Trophoblast cell (in vitro differentiated cells and primary cell): ENCODE measurements around the gene EPS15.

Experiments used
- DNase-seq, 2 donors: peaks; one replicate each; pipeline ENCODE4 v3.0.0-alpha.2; 2016
- H2AFZ ChIP-seq: 2 replicates; pipeline ENCODE4 v1.6.1; 2013; ENCODE audit warnings: low read length, moderate library complexity, mild to moderate bottlenecking; ENCODE audit not compliant: insufficient read depth, poor library complexity
- H2AK5ac ChIP-seq: 2 replicates; pipeline ENCODE4 v1.6.1; 2013; ENCODE audit warnings: mild to moderate bottlenecking, low read length
- H2BK120ac ChIP-seq: 2 replicates; pipeline ENCODE4 v1.6.1; 2013; ENCODE audit warnings: low read length, mild to moderate bottlenecking, moderate library complexity; ENCODE audit not compliant: insufficient read depth, poor library complexity
- H2BK12ac ChIP-seq: 2 replicates; pipeline ENCODE4 v1.6.1; 2013; ENCODE audit warnings: mild to moderate bottlenecking, low read length, moderate library complexity
- H2BK5ac ChIP-seq: 2 replicates; pipeline ENCODE4 v1.6.1; 2013; ENCODE audit warnings: low read length, low read depth, moderate library complexity, mild to moderate bottlenecking; ENCODE audit not compliant: poor library complexity
- H3K14ac ChIP-seq: 2 replicates; pipeline ENCODE4 v1.6.1; 2013; ENCODE audit warnings: mild to moderate bottlenecking, low read length
- H3K18ac ChIP-seq: 2 replicates; pipeline ENCODE4 v1.6.1; 2013; ENCODE audit warnings: mild to moderate bottlenecking, low read length
- H3K23ac ChIP-seq: 2 replicates; pipeline ENCODE4 v1.6.1; 2013; ENCODE audit warnings: low read length
- H3K27ac ChIP-seq: 2 replicates; pipeline ENCODE4 v1.5.1; 2013; ENCODE audit warnings: low read depth, mild to moderate bottlenecking, inconsistent platforms, low read length, moderate library complexity
- H3K27me3 ChIP-seq: 2 replicates; pipeline ENCODE4 v1.6.1; 2013; ENCODE audit warnings: inconsistent platforms, mild to moderate bottlenecking, low read length, moderate library complexity; ENCODE audit not compliant: insufficient read depth
- H3K36me3 ChIP-seq, 2 experiments: 1 replicate in 1 of 2; 2 replicates in 1 of 2; pipeline ENCODE4 v1.6.1; 2013; ENCODE audit warnings: low read length in 2 of 2, mild to moderate bottlenecking in 2 of 2, moderate library complexity in 1 of 2; ENCODE audit not compliant: insufficient read depth in 2 of 2, control insufficient read depth in 1 of 2
- H3K4ac ChIP-seq: 2 replicates; pipeline ENCODE4 v1.6.1; 2013; ENCODE audit warnings: low read depth, mild to moderate bottlenecking, low read length, moderate library complexity
- H3K4me1 ChIP-seq, 2 experiments: 1 replicate in 1 of 2; 2 replicates in 1 of 2; pipeline ENCODE4 v1.6.1; 2013; ENCODE audit warnings: low read length in 2 of 2, mild to moderate bottlenecking in 2 of 2, moderate library complexity in 1 of 2; ENCODE audit not compliant: insufficient read depth in 2 of 2, control insufficient read depth in 1 of 2
- H3K4me2 ChIP-seq: 2 replicates; pipeline ENCODE4 v1.6.1; 2013; ENCODE audit warnings: inconsistent platforms, mild to moderate bottlenecking, low read length, moderate library complexity
- H3K4me3 ChIP-seq: 2 replicates; pipeline ENCODE4 v1.5.1; 2013; ENCODE audit warnings: mild to moderate bottlenecking, low read depth, low read length, inconsistent platforms
- H3K79me1 ChIP-seq: one replicate; pipeline ENCODE4 v1.6.1; 2013; ENCODE audit warnings: low read length
- H3K79me2 ChIP-seq: 2 replicates; pipeline ENCODE4 v1.6.1; 2013; ENCODE audit warnings: low read length, mild to moderate bottlenecking; ENCODE audit not compliant: control insufficient read depth, insufficient read depth, poor library complexity
- H3K9ac ChIP-seq: 2 replicates; pipeline ENCODE4 v1.6.1; 2013; ENCODE audit warnings: mild to moderate bottlenecking, low read length
- H3K9me3 ChIP-seq: 2 replicates; pipeline ENCODE4 v1.6.1; 2013; ENCODE audit warnings: low read depth, mild to moderate bottlenecking, control low read depth, inconsistent platforms, low read length; ENCODE audit not compliant: insufficient read depth
- H4K12ac ChIP-seq: 2 replicates; pipeline ENCODE4 v1.6.1; 2013; ENCODE audit warnings: low read depth, mild to moderate bottlenecking, low read length, moderate library complexity
- H4K8ac ChIP-seq: 2 replicates; pipeline ENCODE4 v1.6.1; 2013; ENCODE audit warnings: low read depth, mild to moderate bottlenecking, low read length, moderate library complexity
- H4K91ac ChIP-seq: one replicate; pipeline ENCODE4 v1.6.1; 2013; ENCODE audit warnings: low read depth, mild to moderate bottlenecking, low read length, moderate library complexity
- WGBS: extraction: QIAGEN DNeasy Blood & Tissue Kit; methylation state at CpG from one replicate; pipeline ENCODE4 v1.1.7; 2013; ENCODE audit warnings: missing lambda C conversion rate; ENCODE audit not compliant: insufficient read length, insufficient coverage; ENCODE audit errors: extremely low coverage; 5-methylcytosine and 5-hydroxymethylcytosine counted together

The EPS15 gene

DNA sequence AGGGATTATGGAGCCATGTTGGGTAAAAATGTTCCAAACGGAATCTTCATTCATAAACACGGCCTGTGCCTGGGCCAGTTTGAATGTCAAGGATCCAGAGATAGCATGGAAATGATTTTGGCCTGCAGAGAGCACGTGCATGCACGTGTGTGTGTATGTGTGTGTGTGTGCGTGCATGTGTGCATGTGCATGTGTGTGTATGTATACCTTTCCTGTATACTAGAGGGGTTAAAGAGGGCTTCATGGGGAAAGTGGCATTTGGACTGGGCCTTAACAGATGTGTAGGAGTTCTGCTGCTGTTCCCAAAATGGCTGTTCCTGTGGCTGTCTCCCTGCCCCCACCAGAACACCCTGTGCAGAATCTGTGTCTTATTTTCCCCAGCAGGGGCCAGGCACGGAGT, 210.4 kb downstream of the EPS15 start:
- no peaks in the 10 kb centered on the region for H3K27me3 ChIP-seq
- no peak overlapping the region for H3K27ac ChIP-seq
- no peak overlapping the region for H2AK5ac ChIP-seq
- no peak overlapping the region for H4K12ac ChIP-seq
- H3K79me2 ChIP-seq = no peaks in the 10 kb centered on the region
- no peak overlapping the region for H3K4ac ChIP-seq
- H3K9me3 ChIP-seq = no peaks in the 10 kb centered on the region
- peaks cover 0 to 3% of the 10 kb centered on the region in 2 experiments for H3K4me1 ChIP-seq
- H2BK12ac ChIP-seq = no peak overlapping the region
- no peak overlapping the region for H2BK120ac ChIP-seq
- H3K14ac ChIP-seq = no peak overlapping the region
- no CpG with 5 or more reads among the region's 6 CpGs for WGBS
- H3K23ac ChIP-seq = no peak overlapping the region
- H2BK5ac ChIP-seq = no peak overlapping the region
- DNase-seq = no peak
- H4K8ac ChIP-seq = no peak overlapping the region
- H3K79me1 ChIP-seq = no peaks in the 10 kb centered on the region
- H4K91ac ChIP-seq = no peak overlapping the region
- peaks cover 0 to 2% of the 10 kb centered on the region in 2 experiments for H3K36me3 ChIP-seq
- H2AFZ ChIP-seq = no peak overlapping the region
- H3K18ac ChIP-seq = no peak overlapping the region
- H3K9ac ChIP-seq = no peak overlapping the region
- no peak overlapping the region for H3K4me2 ChIP-seq
- H3K4me3 ChIP-seq = no peak overlapping the region

DNA sequence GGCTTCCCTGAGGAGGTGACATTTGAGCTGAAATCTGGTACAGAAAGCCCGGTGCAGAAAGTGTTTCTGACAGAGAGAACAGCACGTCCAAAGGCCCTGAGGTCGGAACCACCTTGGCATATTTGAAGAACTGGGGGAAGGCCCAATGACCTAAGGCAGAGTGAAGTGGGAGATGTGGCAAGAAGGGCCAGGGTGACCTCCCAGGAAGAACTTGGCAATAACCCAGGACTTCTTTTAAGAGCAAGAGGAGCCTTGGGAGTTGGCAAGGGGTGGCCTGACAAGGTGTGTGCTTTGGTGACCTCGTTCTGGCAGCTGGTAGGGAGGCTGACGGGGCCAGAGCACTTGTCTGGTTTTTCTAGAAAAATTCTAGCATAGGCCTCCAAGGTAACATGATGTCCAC, 212.1 kb downstream of the EPS15 start:
- Histone ChIP-seq H3K79me1 (no peaks in the 10 kb centered on the region), H3K4me1 (peaks cover 0 to 3% of the 10 kb centered on the region in 2 experiments), H3K18ac (no peak overlapping the region), H2BK12ac (no peak overlapping the region), H4K12ac (no peak overlapping the region), H2AK5ac (no peak overlapping the region), H3K4me2 (no peak overlapping the region), H3K4me3 (no peak overlapping the region), H3K9me3 (no peaks in the 10 kb centered on the region), H3K9ac (no peak overlapping the region), H3K27me3 (no peaks in the 10 kb centered on the region), H2BK120ac (no peak overlapping the region), H4K91ac (no peak overlapping the region), H3K79me2 (no peaks in the 10 kb centered on the region), H2BK5ac (no peak overlapping the region), H3K23ac (no peak overlapping the region), H2AFZ (no peak overlapping the region), H3K36me3 (peaks cover 0 to 2% of the 10 kb centered on the region in 2 experiments), H3K27ac (no peak overlapping the region), H4K8ac (no peak overlapping the region), H3K14ac (no peak overlapping the region), H3K4ac (no peak overlapping the region)
- no CpG with 5 or more reads among the region's 5 CpGs for WGBS
- no peak for DNase-seq

DNA sequence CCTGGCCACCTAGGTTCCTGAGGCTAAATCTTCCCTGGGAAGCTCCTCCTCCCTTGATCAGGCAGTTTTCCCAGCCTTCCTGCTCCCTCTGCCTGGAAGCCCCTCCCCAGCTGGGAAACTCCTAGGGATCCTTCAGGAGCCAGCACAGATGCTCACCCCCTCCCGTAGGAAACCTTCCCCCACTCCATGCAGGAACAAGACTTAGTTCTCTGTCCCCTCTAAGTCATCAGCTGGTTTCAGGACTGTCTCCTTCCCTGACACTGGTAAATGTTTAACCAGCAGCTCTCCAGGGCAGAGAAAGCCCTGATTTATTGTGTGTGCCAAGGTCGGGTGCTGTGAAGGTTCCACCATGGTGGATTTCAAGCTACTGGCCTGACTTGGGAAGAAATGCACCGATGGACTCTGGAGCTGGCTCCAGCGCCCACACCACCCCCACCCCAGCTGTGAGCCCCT, 213.7 kb downstream of the EPS15 start:
- Histone ChIP-seq H3K36me3 (no peaks in the 10 kb centered on the region), H3K18ac (no peak overlapping the region), H3K4me1 (peaks cover 0 to 3% of the 10 kb centered on the region in 2 experiments), H2AFZ (no peak overlapping the region), H3K27me3 (no peaks in the 10 kb centered on the region), H3K4me3 (no peak overlapping the region), H3K9ac (no peak overlapping the region), H3K9me3 (peaks cover 2% of the 10 kb centered on the region), H3K27ac (no peak overlapping the region), H4K8ac (no peak overlapping the region), H3K4me2 (no peak overlapping the region), H3K14ac (no peak overlapping the region), H2AK5ac (no peak overlapping the region), H2BK120ac (no peak overlapping the region), H3K23ac (no peak overlapping the region), H4K91ac (no peak overlapping the region), H3K79me2 (no peaks in the 10 kb centered on the region), H3K4ac (no peak overlapping the region), H2BK5ac (no peak overlapping the region), H2BK12ac (no peak overlapping the region), H3K79me1 (no peaks in the 10 kb centered on the region), H4K12ac (no peak overlapping the region)
- DNase-seq = no peak
- WGBS = no CpG with 5 or more reads among the region's 4 CpGs

DNA sequence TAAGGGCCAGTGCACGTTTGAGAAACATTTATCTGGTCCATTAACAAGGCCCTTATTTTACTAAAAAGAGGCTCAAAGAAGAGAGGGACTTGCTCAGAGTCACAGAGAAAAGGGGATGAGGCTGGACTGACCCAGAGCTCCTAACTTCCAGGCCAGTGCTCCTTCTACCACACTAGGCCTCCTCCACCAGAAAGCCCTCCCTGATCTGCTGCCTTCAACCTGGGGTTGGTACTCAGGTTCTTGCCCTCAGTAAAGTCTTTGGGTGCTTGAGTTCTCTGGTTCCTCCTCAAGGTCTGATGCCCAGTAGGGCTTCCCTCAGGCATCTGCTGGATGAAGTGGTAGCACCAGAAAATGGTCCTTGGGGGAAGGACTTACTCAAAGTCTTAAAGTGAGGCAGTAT, 214.7 kb downstream of the EPS15 start:
- no CpG with 5 or more reads among the region's 1 CpG for WGBS
- no peak overlapping the region for H3K27ac ChIP-seq

More for the DNA sequence above, 214.7 kb downstream of the EPS15 start:
- Histone ChIP-seq H2BK120ac (no peak overlapping the region), H4K91ac (no peak overlapping the region), H4K8ac (no peak overlapping the region), H3K4me3 (no peak overlapping the region), H3K9me3 (peaks cover 2% of the 10 kb centered on the region), H3K4me1 (peaks cover 0 to 3% of the 10 kb centered on the region in 2 experiments), H3K23ac (no peak overlapping the region), H3K9ac (no peak overlapping the region), H4K12ac (no peak overlapping the region), H3K27me3 (no peaks in the 10 kb centered on the region), H2BK12ac (no peak overlapping the region), H3K4ac (no peak overlapping the region), H2BK5ac (no peak overlapping the region), H2AFZ (no peak overlapping the region), H3K14ac (no peak overlapping the region), H3K79me1 (no peaks in the 10 kb centered on the region), H3K36me3 (no peaks in the 10 kb centered on the region), H3K18ac (no peak overlapping the region), H3K79me2 (no peaks in the 10 kb centered on the region), H2AK5ac (no peak overlapping the region), H3K4me2 (no peak overlapping the region)
- no peak for DNase-seq
